B cell (primary cell): ENCODE results near the gene CDK13. TPM values are rescaled to one million over a fixed set of nuclear protein-coding genes. Genes with fewer than 3 reads are reported as not detected.

ENCODE experiments used
- ATAC-seq: fragments of 200-7000 bp; cut with Tn5 transposase; one replicate; pipeline ENCODE4 v1.10.0; 2021; ENCODE audit warnings: low read depth, mild to moderate bottlenecking, moderate number of reproducible peaks, moderate library complexity
- CTCF ChIA-PET: fragments of 350-600 bp; sonication (Branson Sonifier 250); formaldehyde crosslinking; loops from one replicate; lab custom pipeline; 2021; ENCODE audit warnings: antibody characterized with exemption, inconsistent platforms; lab: Charles Lee
- POLR2A ChIA-PET: fragments of 350-600 bp; sonication (Branson Sonifier 250); formaldehyde crosslinking; loops from one replicate; lab custom pipeline; 2021; ENCODE audit warnings: antibody characterized with exemption; lab: Charles Lee
- DNase-seq: peaks from one replicate; pipeline ENCODE4 v3.0.0; 2013
- H2AFZ ChIP-seq: 2 replicates; pipeline ENCODE4 v1.6.1; 2012; ENCODE audit warnings: mild to moderate bottlenecking, low read depth, low read length; ENCODE audit not compliant: insufficient read depth, poor library complexity, severe bottlenecking
- H3K27ac ChIP-seq, 2 donors: 1 replicate in 1 of 2; 2 replicates in 1 of 2; pipeline ENCODE4 v1.5.1; 2012 to 2013; ENCODE audit warnings: low read length in 2 of 2, mild to moderate bottlenecking in 2 of 2, moderate library complexity in 1 of 2
- H3K27me3 ChIP-seq, 4 experiments: fragments of 200-600 bp in 1 of 4; sonication (generic) in 1 of 4; replicated peaks in 1 of 4; 1 replicate in 2 of 4; 2 replicates in 2 of 4; pipeline versions ENCODE4 v1.6.1 to v1.7.0; 2013 to 2016; ENCODE audit warnings: low read length in 3 of 4, mild to moderate bottlenecking in 2 of 4, mixed read lengths in 1 of 4, moderate library complexity in 1 of 4; ENCODE audit not compliant: insufficient read depth in 4 of 4, control insufficient read depth in 3 of 4; ENCODE audit errors: control extremely low read depth in 1 of 4
- H3K36me3 ChIP-seq, 2 experiments: replicated peaks in 1 of 2; 1 replicate in 1 of 2; 2 replicates in 1 of 2; pipeline versions ENCODE4 v1.6.1 to v1.7.1; 2013; ENCODE audit warnings: low read length in 1 of 2; ENCODE audit not compliant: insufficient read depth in 2 of 2, control insufficient read depth in 1 of 2; ENCODE audit errors: control extremely low read depth in 1 of 2, extremely low read depth in 1 of 2
- H3K4me1 ChIP-seq, 2 donors: fragments of 200-600 bp in 1 of 2; sonication (generic) in 1 of 2; 1 replicate in 1 of 2; 2 replicates in 1 of 2; pipeline versions ENCODE4 v1.5.1 to v1.6.1; 2013 to 2017; ENCODE audit warnings: low read length in 2 of 2; ENCODE audit not compliant: control insufficient read depth in 2 of 2, insufficient read depth in 2 of 2
- H3K4me2 ChIP-seq: replicated peaks from 2 replicates; pipeline ENCODE3; 2012; ENCODE audit warnings: mild to moderate bottlenecking, low read depth, low read length; ENCODE audit not compliant: poor library complexity, severe bottlenecking
- H3K4me3 ChIP-seq, 5 experiments: fragments of 200-600 bp in 1 of 5; sonication (generic) in 1 of 5; 1 replicate in 3 of 5; 2 replicates in 2 of 5; pipeline versions ENCODE4 v1.5.1 to v1.7.0; 2011 to 2016; ENCODE audit warnings: low read length in 4 of 5, mild to moderate bottlenecking in 4 of 5, low read depth in 2 of 5, control low read depth in 1 of 5, moderate library complexity in 1 of 5; ENCODE audit not compliant: insufficient read depth in 1 of 5; ENCODE audit errors: control extremely low read depth in 1 of 5, extremely low read depth in 1 of 5
- H3K79me2 ChIP-seq: fragments of 200-600 bp; sonication (generic); one replicate; pipeline ENCODE4 v1.6.0; 2016; ENCODE audit warnings: low read length; ENCODE audit not compliant: control insufficient read depth, insufficient read depth
- H3K9ac ChIP-seq: fragments of 200-600 bp; sonication (generic); 2 replicates; pipeline ENCODE4 v1.6.1; 2017; ENCODE audit warnings: mild to moderate bottlenecking, low read length, moderate library complexity
- H3K9me3 ChIP-seq, 3 donors: one replicate each; pipeline versions ENCODE4 v1.6.1 to v1.7.1; 2013; ENCODE audit warnings: low read length in 2 of 3; ENCODE audit not compliant: control insufficient read depth in 2 of 3, insufficient read depth in 1 of 3; ENCODE audit errors: control extremely low read depth in 1 of 3
- H4K20me1 ChIP-seq: 2 replicates; pipeline ENCODE4 v1.6.0; 2012; ENCODE audit warnings: mild to moderate bottlenecking, low read length; ENCODE audit not compliant: insufficient read depth, control insufficient read depth, poor library complexity, severe bottlenecking
- H3K27ac Mint-ChIP-seq: one replicate; pipeline ENCODE4 v1.8.0; 2021; ENCODE audit warnings: mixed read lengths
- H3K27me3 Mint-ChIP-seq: one replicate; pipeline ENCODE4 v1.8.0; 2021; ENCODE audit warnings: mixed read lengths
- H3K4me1 Mint-ChIP-seq: one replicate; pipeline ENCODE4 v1.8.0; 2021; ENCODE audit warnings: mixed read lengths
- H3K4me3 Mint-ChIP-seq: one replicate; pipeline ENCODE4 v1.8.0; 2021; ENCODE audit warnings: mixed read lengths
- H3K9me3 Mint-ChIP-seq: one replicate; pipeline ENCODE4 v1.8.0; 2022; ENCODE audit warnings: mixed read lengths; ENCODE audit not compliant: insufficient read depth
- EZH2 ChIP-seq: IDR thresholded peaks from 2 replicates; pipeline ENCODE4 v1.6.1; 2012; ENCODE audit warnings: borderline replicate concordance, low read depth, mild to moderate bottlenecking, moderate library complexity, low read length; ENCODE audit not compliant: insufficient read depth, poor library complexity, severe bottlenecking
- WGBS: methylation state at CpG from one replicate; pipeline ENCODE4 v1.1.5; 2013; ENCODE audit warnings: missing lambda C conversion rate; ENCODE audit not compliant: insufficient coverage; 5-methylcytosine and 5-hydroxymethylcytosine counted together
- intact Hi-C: fragments of 100-400 bp; cut with micrococcal nuclease; formaldehyde crosslinking; loops from one replicate; pipeline ENCODE4 v1.10.0; 2022
- polyA plus RNA-seq: library from polyadenylated mRNA; depleted of rRNA; stranded (reverse); fragments of >200 nt; gene quantifications from 2 replicates; pipeline ENCODE4 v1.2.3, GENCODE V29; 2012
- total RNA-seq, 2 donors: library from RNA; stranded (reverse); fragments of 120-200 nt in 1 of 2; gene quantifications; 1 replicate in 1 of 2; 2 replicates in 1 of 2; pipeline versions ENCODE4 v1.2.3 to v1.2.4, GENCODE V29; 2013 to 2022
- TF ChIP-seq, protein P1 (sequence below): fragments of 200-600 bp; IDR thresholded peaks from one replicate; pipeline ENCODE4 v1.8.0; 2022; ENCODE audit warnings: antibody characterized with exemption, mild to moderate bottlenecking

CDK13 gene
- total and polyA plus RNA-seq, 2 donors (not counting 1 experiment from before 2014, with no cell fraction given): 56.1 to 146 TPM

DNA sequence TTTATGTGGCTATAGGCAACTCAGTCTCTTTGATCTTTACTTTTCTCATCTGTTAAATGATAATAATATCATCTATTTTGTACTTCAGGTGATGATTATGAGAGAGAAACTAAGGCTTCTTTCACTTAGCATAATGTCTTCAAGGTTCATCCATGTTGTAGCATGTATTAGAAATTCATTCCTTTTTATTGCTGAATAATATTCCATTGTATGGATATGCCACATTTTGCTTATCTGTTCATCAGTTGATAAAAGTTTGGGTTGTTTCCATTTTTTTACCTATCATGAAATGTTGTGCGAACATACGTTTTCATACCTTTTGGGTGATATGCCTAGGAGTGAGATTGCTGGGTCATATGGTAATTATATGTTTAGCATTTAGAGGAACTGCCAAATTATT is 7.2 kb upstream of the CDK13 start:
- no peak overlapping the region for H3K27ac Mint-ChIP-seq

DNA sequence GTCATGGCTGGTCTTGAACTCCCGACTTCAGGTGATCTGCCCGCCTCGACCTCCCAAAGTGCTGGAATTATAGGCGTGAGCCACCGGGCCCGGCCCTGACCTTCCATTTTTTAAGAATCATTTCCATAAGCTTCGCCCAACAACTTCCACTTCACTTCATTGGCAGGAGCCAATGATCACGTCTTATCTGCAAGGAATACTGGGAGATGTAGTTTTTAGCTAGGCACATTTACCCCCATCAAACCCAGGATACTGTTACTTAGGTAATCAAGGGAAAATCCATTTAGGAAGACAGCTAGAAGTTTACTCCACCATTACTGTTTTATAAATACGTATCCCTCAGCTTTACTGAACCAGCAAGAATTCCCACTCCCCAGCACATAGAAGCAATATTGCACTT is 3.4 kb upstream of the CDK13 start:
- H3K27ac Mint-ChIP-seq: peak overlapping the region; percentile 61
- Histone ChIP-seq H3K79me2 (peaks cover 14% of the 10 kb centered on the region), H3K27me3 (no peaks in the 10 kb centered on the region), H3K4me1 (peaks cover 10% of the 10 kb centered on the region in 2 donors), H3K4me3 (no peak overlapping the region), H3K9ac (no peak overlapping the region), H3K27ac (no peak overlapping the region), H4K20me1 (peaks cover 11% of the 10 kb centered on the region), H2AFZ (no peak overlapping the region), H3K9me3 (no peaks in the 10 kb centered on the region), H3K36me3 (no peaks in the 10 kb centered on the region), H3K4me2 (no peak overlapping the region)
- 97% methylated on average over 6 of the region's 9 CpGs for WGBS
- no peak for DNase-seq
- TF ChIP-seq, protein P1, sequence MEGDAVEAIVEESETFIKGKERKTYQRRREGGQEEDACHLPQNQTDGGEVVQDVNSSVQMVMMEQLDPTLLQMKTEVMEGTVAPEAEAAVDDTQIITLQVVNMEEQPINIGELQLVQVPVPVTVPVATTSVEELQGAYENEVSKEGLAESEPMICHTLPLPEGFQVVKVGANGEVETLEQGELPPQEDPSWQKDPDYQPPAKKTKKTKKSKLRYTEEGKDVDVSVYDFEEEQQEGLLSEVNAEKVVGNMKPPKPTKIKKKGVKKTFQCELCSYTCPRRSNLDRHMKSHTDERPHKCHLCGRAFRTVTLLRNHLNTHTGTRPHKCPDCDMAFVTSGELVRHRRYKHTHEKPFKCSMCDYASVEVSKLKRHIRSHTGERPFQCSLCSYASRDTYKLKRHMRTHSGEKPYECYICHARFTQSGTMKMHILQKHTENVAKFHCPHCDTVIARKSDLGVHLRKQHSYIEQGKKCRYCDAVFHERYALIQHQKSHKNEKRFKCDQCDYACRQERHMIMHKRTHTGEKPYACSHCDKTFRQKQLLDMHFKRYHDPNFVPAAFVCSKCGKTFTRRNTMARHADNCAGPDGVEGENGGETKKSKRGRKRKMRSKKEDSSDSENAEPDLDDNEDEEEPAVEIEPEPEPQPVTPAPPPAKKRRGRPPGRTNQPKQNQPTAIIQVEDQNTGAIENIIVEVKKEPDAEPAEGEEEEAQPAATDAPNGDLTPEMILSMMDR: no peak
- no peak for TF ChIP-seq EZH2
- intact Hi-C loops: no loop called here
- peaks cover 2% of the 10 kb centered on the region for H3K9me3 Mint-ChIP-seq
- peaks cover 4% of the 10 kb centered on the region for H3K27me3 Mint-ChIP-seq
- POLR2A ChIA-PET: no interaction called here
- peaks cover 18% of the 10 kb centered on the region for H3K4me1 Mint-ChIP-seq
- no peak overlapping the region for H3K4me3 Mint-ChIP-seq
- CTCF ChIA-PET: interaction anchor here (1.1 to 6.4 kb wide), 2 partner anchors 49 to 188 kb away, joined by 3 to 46 read pairs; partner anchors contain the start of genes MPLKIP and SUGCT
- no peak for ATAC-seq

More for the DNA sequence above, 7.2 kb upstream of the CDK13 start:
- H3K4me3 ChIP-seq: no peak overlapping the region
- H2AFZ ChIP-seq: no peak overlapping the region
- no CpG with 5 or more reads among the region's 2 CpGs for WGBS
- H3K27me3 ChIP-seq: no peaks in the 10 kb centered on the region
- peaks cover 8% of the 10 kb centered on the region for H3K79me2 ChIP-seq
- no peak for DNase-seq
- ChIA-PET CTCF (interaction anchor here (2.1 kb wide), 1 partner anchor 47 kb away, joined by 8 read pairs; no protein-coding TSS in a partner anchor), POLR2A (no interaction called here)
- H3K27me3 Mint-ChIP-seq: peaks cover 4% of the 10 kb centered on the region
- intact Hi-C loops: no loop called here
- no peak overlapping the region for H3K27ac ChIP-seq
- peaks cover 4% of the 10 kb centered on the region for H3K4me1 Mint-ChIP-seq
- TF ChIP-seq, protein P1: no peak
- TF ChIP-seq EZH2: no peak
- ATAC-seq: no peak
- no peak overlapping the region for H3K4me3 Mint-ChIP-seq
- no peaks in the 10 kb centered on the region for H4K20me1 ChIP-seq
- H3K9me3 ChIP-seq: no peaks in the 10 kb centered on the region
- H3K9ac ChIP-seq: no peak overlapping the region
- no peak overlapping the region for H3K4me2 ChIP-seq
- peaks cover 2 to 3% of the 10 kb centered on the region in 2 donors for H3K4me1 ChIP-seq
- no peaks in the 10 kb centered on the region for H3K36me3 ChIP-seq
- H3K9me3 Mint-ChIP-seq: peaks cover 2% of the 10 kb centered on the region
